KMS-11 (cell line): Measurements from ENCODE around the gene KRTAP19-4.
"Not testable (repeated sequence)": the region's sequence is repeated elsewhere in the genome, so short reads cannot be mapped to it uniquely, and the experiment has no call there.

Source experiments
- H2AFZ ChIP-seq: fragments of 200-600 bp; sonication (generic); 2 replicates; pipeline ENCODE4 v1.6.1; 2016; ENCODE audit warnings: antibody characterized with exemption, mixed run types, low read depth
- H3K27ac ChIP-seq: fragments of 200-600 bp; sonication (generic); 2 replicates; pipeline ENCODE4 v1.6.1; 2016; ENCODE audit warnings: mild to moderate bottlenecking, mixed run types
- H3K27me3 ChIP-seq: fragments of 200-600 bp; sonication (generic); 2 replicates; pipeline ENCODE4 v1.6.1; 2017; ENCODE audit warnings: mild to moderate bottlenecking, low read depth, mixed run types, moderate library complexity; ENCODE audit not compliant: insufficient read depth
- H3K36me3 ChIP-seq: fragments of 200-600 bp; sonication (generic); 2 replicates; pipeline ENCODE4 v1.6.1; 2017; ENCODE audit warnings: mild to moderate bottlenecking, mixed run types; ENCODE audit not compliant: insufficient read depth
- H3K4me1 ChIP-seq: fragments of 200-600 bp; sonication (generic); 2 replicates; pipeline ENCODE4 v1.6.1; 2016; ENCODE audit warnings: mild to moderate bottlenecking, low read depth, mixed run types; ENCODE audit not compliant: poor library complexity, severe bottlenecking
- H3K4me2 ChIP-seq: fragments of 200-600 bp; sonication (generic); 2 replicates; pipeline ENCODE4 v1.7.0; 2016; ENCODE audit warnings: mild to moderate bottlenecking, mixed run types
- H3K4me3 ChIP-seq: fragments of 200-600 bp; sonication (generic); IDR thresholded peaks from 2 replicates; pipeline ENCODE4 v1.6.1; 2017; ENCODE audit warnings: low read depth, low read length, mixed read lengths; ENCODE audit not compliant: insufficient read depth
- H3K79me2 ChIP-seq: fragments of 200-600 bp; sonication (generic); 2 replicates; pipeline ENCODE4 v1.6.1; 2016; ENCODE audit warnings: low read depth, mixed run types; ENCODE audit not compliant: insufficient read depth
- H3K9ac ChIP-seq: fragments of 200-600 bp; sonication (generic); 2 replicates; pipeline ENCODE4 v1.6.1; 2016; ENCODE audit warnings: mild to moderate bottlenecking, mixed run types
- H4K20me1 ChIP-seq: fragments of 200-600 bp; sonication (generic); 2 replicates; pipeline ENCODE4 v1.6.1; 2016; ENCODE audit warnings: mild to moderate bottlenecking, mixed run types; ENCODE audit not compliant: insufficient read depth
- CTCF ChIP-seq: fragments of 200-600 bp; sonication (generic); conservative IDR thresholded peaks from 2 replicates; pipeline ENCODE4 v1.6.1; 2017; ENCODE audit warnings: low read depth, mild to moderate bottlenecking, antibody characterized with exemption, low read length, moderate library complexity, mixed read lengths

The KRTAP19-4 gene

DNA sequence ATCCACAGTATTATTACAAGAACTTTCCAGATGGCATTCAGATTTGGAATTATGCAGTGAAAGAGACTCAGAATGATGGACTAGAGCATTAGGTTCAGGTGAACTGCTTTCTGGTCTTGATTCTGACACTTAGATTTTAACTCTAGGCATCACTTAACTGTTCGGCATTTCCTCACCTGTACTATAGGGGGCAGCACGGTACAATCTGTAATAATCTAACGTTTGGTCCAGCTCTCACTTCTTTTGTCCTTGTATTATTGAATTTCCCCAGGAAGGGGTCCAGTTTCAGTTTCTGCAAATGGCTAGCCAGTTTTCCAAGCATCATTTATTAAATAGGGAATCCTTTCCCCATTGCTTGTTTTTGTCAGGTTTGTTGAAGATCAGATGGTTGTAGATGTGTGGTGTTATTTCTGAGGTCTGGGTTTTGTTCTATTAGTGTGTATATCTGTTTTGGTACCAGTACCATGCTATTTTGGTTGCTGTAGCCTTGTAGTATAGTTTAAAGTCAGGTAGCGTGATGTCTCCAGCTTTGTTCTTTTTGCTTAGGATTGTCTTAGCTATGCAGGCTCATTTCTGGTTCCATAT, 8.7 kb upstream of the KRTAP19-4 start:
- H3K36me3 ChIP-seq, H3K79me2 ChIP-seq, H3K9ac ChIP-seq, H3K4me3 ChIP-seq, H4K20me1 ChIP-seq, H3K27me3 ChIP-seq, H3K4me1 ChIP-seq, H3K27ac ChIP-seq, H3K4me2 ChIP-seq, H2AFZ ChIP-seq: not testable (repeated sequence)
- peak; percentile 57 for TF ChIP-seq CTCF

- H3K36me3 ChIP-seq = no peaks in the 10 kb centered on the region
- H3K79me2 ChIP-seq = no peaks in the 10 kb centered on the region
- no peak within 1 kb of the TSS for H3K27ac ChIP-seq
- no peaks in the 10 kb centered on the region for H3K27me3 ChIP-seq
- no peak within 1 kb of the TSS for H3K4me3 ChIP-seq
- no peak within 1 kb of the TSS for H3K9ac ChIP-seq
- no peak within 1 kb of the TSS for H2AFZ ChIP-seq
- H3K4me2 ChIP-seq = no peak within 1 kb of the TSS
- TF ChIP-seq CTCF = no peak
- H3K4me1 ChIP-seq = no peaks in the 10 kb centered on the region
- no peaks in the 10 kb centered on the region for H4K20me1 ChIP-seq
These were observed 5.1 kb upstream of the KRTAP19-4 start, which contains the start of gene KRTAP19-5 for GRCh38 chr21:30502041-30502440. TSS of gene KRTAP19-5 (minus strand) at chr21:30502141. CDS start at chr21:30502090, 51 bp downstream.

DNA sequence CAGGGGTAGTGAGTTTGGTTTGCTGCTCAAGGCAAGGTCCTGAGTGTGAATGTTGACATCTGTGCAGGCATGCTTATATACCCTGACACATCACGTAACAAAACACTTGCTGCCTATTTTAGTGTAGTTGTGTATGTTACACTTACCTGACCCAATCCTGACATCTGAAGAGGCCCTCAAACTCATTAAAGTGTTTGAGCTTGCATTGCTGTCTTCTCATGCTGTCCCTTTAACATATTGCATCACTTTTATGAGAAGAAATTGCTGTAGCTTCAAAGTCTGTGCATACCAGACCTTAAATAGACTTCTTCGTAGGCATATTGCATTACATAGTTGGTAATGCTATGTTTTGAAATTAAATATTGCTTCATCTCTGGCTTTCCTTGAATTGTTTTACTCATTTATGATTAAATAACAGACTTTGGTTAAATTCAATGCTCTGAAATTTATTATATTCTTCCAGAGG, 5.0 kb downstream of the KRTAP19-4 start, which contains the start of gene KRTAP19-3:
KRTAP19-3 (minus strand) TSS at position 51 of the 466 bp plus-strand sequence. CDS start 56 bp downstream, outside the sequence.
- Histone ChIP-seq H3K36me3 (no peaks in the 10 kb centered on the region), H3K27me3 (no peaks in the 10 kb centered on the region), H3K79me2 (no peaks in the 10 kb centered on the region), H3K9ac (no peak within 1 kb of the TSS), H3K27ac (no peak within 1 kb of the TSS), H2AFZ (no peak within 1 kb of the TSS), H3K4me3 (no peak within 1 kb of the TSS), H3K4me1 (no peaks in the 10 kb centered on the region), H3K4me2 (no peak within 1 kb of the TSS), H4K20me1 (no peaks in the 10 kb centered on the region)
- no peak for TF ChIP-seq CTCF

DNA sequence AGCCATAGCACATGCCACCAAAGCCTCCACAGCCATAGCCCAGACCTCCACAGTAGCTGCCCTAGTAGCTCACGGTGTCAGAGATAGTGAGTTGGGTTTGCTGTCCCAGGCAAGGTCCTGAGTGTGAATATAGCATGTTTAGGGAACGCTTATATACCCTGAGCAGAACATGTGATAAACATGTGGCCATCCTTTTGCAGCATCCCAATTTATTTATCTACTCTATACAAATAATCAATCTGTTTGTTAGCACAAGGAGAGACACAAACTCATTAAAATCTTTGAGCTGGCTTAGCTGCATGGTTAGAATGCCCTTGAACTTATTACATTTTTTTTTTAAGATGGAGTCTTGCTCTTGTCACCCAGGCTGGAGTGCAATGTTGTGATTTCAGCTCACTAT, 9.6 kb downstream of the KRTAP19-4 start, which contains the start of gene KRTAP19-2:
KRTAP19-2 (minus strand) TSS at position 101 of the 400 bp plus-strand sequence; CDS start at position 13, 88 bp downstream.
- Histone ChIP-seq H4K20me1 (no peaks in the 10 kb centered on the region), H3K27me3 (no peaks in the 10 kb centered on the region), H3K27ac (no peak within 1 kb of the TSS), H2AFZ (no peak within 1 kb of the TSS), H3K4me3 (no peak within 1 kb of the TSS), H3K79me2 (no peaks in the 10 kb centered on the region), H3K4me1 (no peaks in the 10 kb centered on the region), H3K9ac (no peak within 1 kb of the TSS), H3K4me2 (no peak within 1 kb of the TSS), H3K36me3 (no peaks in the 10 kb centered on the region)
- no peak for TF ChIP-seq CTCF
